ENCODE measurements around the gene RTCA.
"Not testable (repeated sequence)": the region's sequence is repeated elsewhere in the genome, so short reads cannot be mapped to it uniquely, and the experiment has no call there.

Gene RTCA

DNA sequence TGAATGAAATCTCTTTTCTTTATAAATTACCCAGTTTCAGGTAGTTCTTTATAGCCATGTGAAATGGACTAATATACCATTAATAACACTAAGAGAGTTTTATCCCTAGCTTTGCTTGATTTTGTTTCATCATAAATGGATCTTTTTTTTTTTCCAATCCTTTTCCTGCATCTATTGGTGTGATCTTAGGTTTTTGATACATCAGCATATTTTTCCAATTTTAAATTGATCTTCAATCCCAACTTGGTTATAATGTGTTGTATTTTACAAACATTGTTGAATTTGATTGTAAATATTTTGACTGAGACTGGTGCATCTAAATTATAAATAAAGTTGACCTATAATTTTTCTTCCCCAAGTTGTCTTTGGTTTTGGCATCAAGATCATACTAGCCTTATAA lies 4.3 kb upstream of the RTCA start:
- DNase-seq: no peak

- not testable (repeated sequence) for DNase-seq
Observed at GRCh38 chr1:100264081-100264480, 1.9 kb upstream of the RTCA start.

- no peak for DNase-seq
Observed at GRCh38 chr1:100265562-100265930, 470 bp upstream of the RTCA start.

DNA sequence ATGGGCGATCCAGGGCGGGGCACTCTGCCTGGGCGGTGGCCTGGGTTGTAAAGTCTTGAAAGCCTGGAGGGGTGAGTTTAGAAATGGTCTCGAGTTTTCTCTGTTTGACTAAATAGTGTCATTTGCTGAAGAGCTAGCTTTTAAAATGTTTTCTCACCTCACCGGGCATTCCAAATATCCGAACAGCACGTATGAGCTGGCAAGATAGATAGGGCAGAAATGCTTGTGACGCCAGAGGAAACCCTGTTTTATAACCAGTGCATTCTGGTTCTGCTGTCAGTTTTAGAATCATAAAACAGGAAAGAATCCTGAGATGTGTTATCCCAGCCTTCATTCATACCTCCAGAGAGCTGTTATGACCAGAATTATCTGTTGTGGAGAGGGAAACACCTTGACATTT lies 725 bp downstream of the RTCA start:
- no peak for DNase-seq

DNA sequence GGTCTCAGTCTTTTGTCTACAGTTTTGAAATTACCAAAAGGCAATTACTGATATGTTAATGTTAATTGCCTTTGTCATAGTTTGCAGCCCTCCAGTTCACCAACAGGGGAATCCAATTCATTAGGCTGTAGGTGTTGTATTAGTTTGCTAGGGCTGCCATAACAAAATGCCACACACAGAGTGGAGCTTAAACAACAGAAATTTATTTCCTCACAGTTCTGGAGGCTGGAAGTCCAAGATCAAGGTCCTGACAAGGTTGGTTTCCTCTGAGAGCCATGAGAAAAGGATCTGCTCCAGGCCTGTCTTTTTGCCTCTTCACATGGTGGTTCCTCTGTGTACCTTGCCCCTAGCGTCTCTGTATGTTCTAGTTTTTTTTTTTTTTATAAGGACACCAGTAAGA lies 1.3 kb downstream of the RTCA start:
- DNase-seq: no peak

DNA sequence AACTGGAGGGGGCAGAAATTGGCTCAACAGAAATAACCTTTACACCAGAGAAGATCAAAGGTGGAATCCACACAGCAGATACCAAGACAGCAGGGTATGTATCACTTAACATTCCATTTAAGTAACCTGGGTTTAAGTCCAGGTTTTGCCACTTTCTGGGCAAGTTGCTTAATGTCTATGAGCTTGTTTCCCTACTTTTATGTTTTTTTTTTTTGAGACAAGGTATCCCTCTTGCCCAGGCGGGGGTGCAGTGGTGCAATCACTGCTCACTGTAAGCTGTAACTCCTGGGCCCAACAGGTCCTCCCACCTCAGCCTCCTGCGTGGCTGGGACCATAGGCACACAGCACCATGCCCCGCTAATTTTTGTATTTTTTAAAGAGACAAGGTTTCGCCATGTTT lies 2.2 kb downstream of the RTCA start:
- no peak for DNase-seq

DNA sequence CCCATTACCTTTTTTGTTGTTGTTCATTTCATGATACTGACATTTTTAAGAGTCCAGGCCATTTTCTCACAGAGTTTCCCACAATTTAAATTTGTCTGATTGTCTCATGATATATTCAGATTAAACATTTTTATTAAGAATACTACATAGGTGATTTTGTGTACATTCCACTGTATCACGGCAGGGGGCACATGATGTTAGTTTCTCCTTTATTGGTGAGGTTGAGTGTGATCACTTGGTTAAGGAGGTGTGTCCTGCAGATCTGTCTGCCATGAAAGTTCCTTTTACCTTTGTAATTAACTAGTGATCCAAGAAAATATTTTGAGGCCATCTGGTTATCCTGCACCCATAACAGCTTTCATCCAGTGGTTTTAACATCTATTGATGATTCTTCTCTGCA lies 11.8 kb downstream of the RTCA start:
- DNase-seq: no peak

DNA sequence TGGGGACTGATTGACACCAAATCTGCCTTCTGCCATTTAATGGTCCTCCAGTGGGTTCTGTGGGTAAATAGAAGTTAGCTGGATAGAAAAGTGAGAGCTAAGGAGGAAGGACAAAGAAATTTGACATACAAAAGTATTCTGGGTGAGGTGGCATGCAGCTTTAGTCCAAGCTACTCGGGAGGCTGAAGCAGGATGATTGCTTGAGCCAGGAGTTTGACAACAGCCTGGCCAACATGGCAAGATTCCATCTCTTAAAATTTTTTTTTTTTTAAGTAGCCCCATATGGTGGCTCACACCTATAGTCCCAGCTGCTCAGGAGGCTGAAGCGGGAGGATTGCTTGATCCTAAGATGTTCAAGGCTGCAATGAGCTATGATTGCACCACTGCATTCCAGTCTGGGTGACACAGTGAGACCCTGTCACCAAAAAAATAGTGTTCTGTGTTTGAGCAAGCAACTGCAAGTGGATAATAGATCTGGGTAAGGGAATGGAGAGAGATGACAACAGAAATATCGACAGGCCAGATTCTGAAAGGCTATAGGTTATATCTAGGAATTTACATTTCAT lies 13.4 kb downstream of the RTCA start:
- DNase-seq: no peak

DNA sequence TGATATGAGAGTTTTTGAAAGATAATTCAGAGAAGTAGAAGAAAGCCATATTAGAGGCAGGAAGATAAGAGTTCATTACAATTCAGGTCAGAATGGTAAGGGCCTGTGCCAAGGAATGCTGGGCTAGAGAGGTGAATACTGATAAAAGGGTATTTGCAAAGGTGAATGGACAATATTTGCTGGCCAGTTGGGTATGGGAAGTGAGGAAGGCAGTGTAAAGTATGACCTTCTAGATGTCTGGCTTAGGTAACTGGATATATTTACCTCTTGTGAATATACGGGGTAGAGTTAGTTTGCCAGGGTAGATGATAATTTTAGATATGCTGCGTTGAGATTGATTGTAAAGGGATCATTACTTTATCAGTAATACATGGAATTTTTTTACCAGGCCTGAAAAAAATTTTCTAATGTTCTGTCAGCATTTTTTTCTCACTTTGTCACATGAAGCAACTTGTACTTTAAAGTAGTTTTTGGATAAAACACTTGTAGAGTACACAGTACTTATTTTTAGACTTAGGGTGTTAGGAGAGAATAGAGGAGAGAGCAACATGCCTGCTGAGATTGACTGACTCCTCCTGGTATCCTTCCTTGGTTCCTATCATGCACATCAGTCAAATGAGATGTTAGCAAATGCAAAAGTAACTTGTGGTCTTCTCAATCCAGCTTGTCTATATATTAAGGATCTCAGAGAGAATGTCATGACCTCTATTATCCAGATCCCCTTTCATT lies 14.1 kb downstream of the RTCA start:
- no peak for DNase-seq

GRCh38 chr1:100284591-100284990 lies 18.6 kb downstream of the RTCA start:
- no peak for DNase-seq

DNA sequence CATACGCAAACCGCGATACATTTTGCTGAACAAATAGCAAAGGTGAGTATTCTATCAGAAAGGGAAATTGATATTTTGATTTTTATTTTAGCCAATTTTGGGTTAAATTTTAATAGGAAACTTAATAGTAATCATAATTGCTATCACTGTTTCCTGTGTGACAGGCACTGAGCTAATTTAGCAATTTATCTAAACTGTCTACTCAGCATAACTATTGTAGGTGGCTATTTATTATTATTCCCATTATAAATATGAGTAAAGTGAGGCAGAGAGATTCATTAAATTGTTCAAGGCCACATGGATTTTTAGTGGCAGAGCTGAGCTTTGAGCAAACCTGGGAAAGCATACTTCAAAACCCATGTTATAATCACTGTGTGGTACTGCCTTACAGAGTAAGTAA lies 21.1 kb downstream of the RTCA start:
- no peak for DNase-seq

DNA sequence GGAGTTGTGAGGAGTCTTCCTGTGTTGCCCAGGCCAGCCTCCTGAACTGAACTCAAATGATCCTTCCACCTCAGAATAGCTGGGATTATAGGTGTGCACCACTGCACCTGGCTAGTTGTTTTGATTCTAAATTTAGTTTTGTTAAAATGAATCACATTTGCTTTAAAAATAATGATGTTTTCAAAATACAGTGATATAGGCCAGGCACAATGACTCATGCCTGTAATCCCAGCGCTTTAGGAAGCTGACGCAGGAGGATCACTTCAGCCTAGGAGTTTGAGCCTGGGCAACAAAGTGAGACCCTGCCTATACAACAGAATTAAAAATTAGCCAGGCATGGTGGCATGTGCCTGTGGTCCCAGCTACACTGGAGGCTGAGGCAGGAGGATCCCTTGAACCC lies 24.3 kb downstream of the RTCA start:
- no peak for DNase-seq

DNA sequence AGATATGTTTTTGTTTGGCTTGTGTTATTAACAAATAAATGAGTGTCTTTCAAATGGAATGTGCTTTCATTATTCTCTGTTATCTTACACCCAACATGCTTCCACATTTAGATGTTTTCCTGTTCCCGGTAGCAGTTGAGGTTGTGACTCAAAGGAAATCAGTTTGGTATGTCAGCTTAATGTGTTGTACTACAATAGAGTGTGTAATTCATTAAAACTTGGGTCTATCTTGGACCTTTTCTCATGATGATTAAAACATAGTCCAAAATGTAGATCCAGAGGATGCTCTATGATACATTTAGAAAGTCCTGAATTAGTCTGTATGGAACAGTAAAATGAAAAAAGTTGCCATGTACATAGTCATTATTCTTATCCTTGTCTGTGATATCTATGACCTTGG lies 26.7 kb downstream of the RTCA start:
- no peak for DNase-seq

DNA sequence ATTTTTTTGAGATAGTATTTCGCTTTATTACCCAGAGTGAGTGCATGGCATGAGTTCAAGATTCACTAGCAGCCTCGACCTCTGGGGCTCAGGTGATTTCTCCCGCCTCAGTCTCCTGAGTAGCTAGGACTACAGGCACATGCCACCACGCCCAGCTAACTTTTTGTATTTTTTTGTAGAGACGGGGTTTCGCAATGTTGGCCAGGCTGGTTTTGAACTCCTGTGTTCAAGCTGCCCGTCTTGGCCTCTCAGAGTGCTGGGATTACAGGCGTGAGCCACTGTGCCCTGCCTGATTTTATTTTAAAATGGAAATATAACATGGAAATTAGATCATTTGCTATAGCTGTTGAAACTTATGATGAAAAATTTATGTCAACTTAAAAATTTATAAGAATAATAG lies 30.1 kb downstream of the RTCA start:
- no peak for DNase-seq

DNA sequence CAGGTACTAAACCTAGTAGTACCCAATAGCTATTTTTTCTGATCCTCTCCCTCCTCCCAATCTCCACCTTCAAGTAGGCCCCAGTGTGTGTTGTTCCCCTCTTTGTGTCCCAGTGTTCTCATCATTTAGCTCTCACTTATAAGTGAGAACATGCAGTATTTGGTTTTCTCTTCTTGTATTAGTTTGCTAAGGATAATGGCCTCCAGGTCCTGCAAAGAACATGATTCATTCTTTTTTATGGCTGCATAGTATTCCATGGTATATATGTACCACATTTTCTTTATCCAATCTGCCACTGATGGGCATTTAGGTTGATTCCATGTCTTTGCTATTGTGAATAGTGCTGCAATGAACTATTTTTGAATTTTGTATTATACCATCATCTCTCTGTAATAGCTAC lies 31.0 kb downstream of the RTCA start:
- DNase-seq: not testable (repeated sequence)

DNA sequence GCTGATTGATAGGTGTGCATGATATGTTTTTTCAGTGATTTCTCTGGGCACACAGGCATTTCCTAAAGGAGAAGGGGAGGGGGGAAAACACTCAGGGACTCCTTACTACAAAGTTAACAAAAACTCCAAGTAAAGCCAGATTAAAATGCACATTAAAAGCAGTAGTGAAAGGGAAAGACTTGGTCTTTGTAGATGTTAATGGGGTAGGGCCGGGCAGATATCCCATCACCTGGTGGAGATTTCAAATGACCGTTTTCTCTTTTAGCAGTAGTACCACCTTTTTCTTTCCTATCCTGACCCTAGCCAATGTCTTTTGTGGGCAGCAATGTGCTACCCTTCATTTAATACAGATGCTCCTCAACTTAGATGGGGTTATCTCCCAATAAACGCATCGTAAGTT lies 32.5 kb downstream of the RTCA start:
- no peak for DNase-seq

DNA sequence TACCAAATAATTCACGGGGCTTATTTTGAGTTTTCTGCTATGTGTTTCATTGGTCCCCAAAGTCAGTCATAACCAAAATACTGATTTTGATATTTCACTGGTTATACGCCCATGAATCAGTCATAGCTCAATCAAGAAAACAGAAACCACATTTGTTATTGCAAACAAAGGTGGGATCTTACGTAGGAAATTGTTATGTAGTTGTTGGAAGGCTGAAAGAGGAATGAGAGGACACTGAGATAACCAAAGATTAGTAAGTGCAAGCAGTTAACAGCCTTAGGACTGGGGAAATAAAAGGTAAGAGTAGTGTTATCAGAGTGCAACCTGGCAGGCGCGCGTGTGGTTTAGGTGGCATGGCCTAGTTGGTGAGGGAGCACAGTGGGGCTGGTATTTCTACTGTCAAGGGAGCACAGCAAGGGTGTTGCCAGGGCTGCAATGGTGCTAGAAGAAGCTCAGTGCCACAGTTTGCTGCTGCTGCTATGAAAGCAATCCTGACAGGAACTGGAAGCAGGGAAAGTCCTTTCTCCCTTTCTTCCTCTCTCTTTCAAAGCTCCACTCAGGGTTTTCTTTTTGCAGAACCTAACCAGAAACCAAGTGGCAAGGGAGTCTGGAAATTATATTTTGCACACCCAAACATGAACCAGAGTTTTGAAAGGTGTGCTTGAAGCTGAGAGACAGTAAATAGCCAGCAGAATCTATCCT lies 33.7 kb downstream of the RTCA start:
- DNase-seq: no peak

- no peak for DNase-seq
Observed at GRCh38 chr1:100300691-100301090, 34.7 kb downstream of the RTCA start.

GRCh38 chr1:100302739-100303138 lies 36.7 kb downstream of the RTCA start:
- DNase-seq: no peak

GRCh38 chr1:100304227-100304626 lies 38.2 kb downstream of the RTCA start:
- DNase-seq: no peak

- no peak for DNase-seq
Observed at GRCh38 chr1:100304921-100305320, 38.9 kb downstream of the RTCA start.

DNA sequence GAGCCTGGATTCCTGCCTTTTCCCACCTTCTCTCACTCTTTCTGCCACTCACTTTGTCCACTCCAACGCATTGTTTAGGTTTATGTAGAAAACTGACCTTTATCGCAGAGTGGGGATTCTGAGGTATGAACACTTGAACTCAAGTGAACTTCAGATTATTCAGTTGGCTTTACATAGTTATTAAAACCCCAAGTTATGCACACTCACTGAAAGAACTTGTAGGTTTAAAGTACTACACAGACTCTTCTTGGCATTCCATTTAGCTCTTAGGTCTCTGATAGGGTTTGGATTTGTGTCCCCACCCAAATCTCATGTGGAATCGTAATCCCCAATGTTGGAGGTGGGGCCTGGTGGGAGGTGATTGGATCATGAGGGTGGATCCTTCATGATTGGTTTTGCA lies 39.9 kb downstream of the RTCA start:
- DNase-seq: no peak

GRCh38 chr1:100306735-100307313 lies 40.8 kb downstream of the RTCA start:
- no peak for DNase-seq

- no peak for DNase-seq
Observed at GRCh38 chr1:100308777-100309176, 42.8 kb downstream of the RTCA start.
